COLO829 (cell line): Measurements from ENCODE around the gene PEG3.

Experiments
- DNase-seq: peaks from one replicate; pipeline ENCODE4 v3.0.0; 2012; ENCODE audit warnings: low spot score

PEG3 gene

GRCh38 chr19:56806639-56807038 is 33.9 kb downstream of the PEG3 start:
- DNase-seq, result no peak
